Activated CD4-positive, alpha-beta T cell treated with anti-CD3 and anti-CD28 coated beads, Interleukin-2, amount 10 ng/mL, durations not matched to agents 7 days and 5 days (primary cell): Measurements from ENCODE around the gene MAPKAPK3. TPM values are rescaled to one million over a fixed set of nuclear protein-coding genes. Genes with fewer than 3 reads are reported as not detected.

Experiments used
- CTCF ChIA-PET: fragments of 350-600 bp; sonication (Branson Sonifier 250); formaldehyde crosslinking; loops from one replicate; lab custom pipeline; 2021; ENCODE audit warnings: antibody characterized with exemption; lab: Charles Lee
- POLR2A ChIA-PET: fragments of 350-600 bp; sonication (Branson Sonifier 250); formaldehyde crosslinking; loops from one replicate; lab custom pipeline; 2021; ENCODE audit warnings: antibody characterized with exemption; lab: Charles Lee
- DNase-seq: peaks from one replicate; pipeline ENCODE4 v3.0.0-alpha.2; 2020
- H3K27ac Mint-ChIP-seq: one replicate; pipeline ENCODE4 v1.8.0; 2021; ENCODE audit warnings: mild to moderate bottlenecking, moderate library complexity, mixed read lengths
- H3K27me3 Mint-ChIP-seq: one replicate; pipeline ENCODE4 v1.8.0; 2021; ENCODE audit warnings: mixed read lengths
- H3K36me3 Mint-ChIP-seq: one replicate; pipeline ENCODE4 v1.8.0; 2021; ENCODE audit warnings: low read depth, mixed read lengths
- H3K4me1 Mint-ChIP-seq: one replicate; pipeline ENCODE4 v1.8.0; 2021; ENCODE audit warnings: mixed read lengths
- H3K4me3 Mint-ChIP-seq: one replicate; pipeline ENCODE4 v1.8.0; 2021; ENCODE audit warnings: mild to moderate bottlenecking, moderate library complexity, mixed read lengths
- H3K9me3 Mint-ChIP-seq: one replicate; pipeline ENCODE4 v1.8.0; 2021; ENCODE audit warnings: mixed read lengths
- total RNA-seq, 2 experiments: library from RNA; stranded (reverse); gene quantifications; one replicate each; pipeline ENCODE4 v1.2.3, GENCODE V29; 2021

Gene MAPKAPK3
- total RNA-seq, 2 experiments from 2014 or later = 135 to 140 TPM

DNA sequence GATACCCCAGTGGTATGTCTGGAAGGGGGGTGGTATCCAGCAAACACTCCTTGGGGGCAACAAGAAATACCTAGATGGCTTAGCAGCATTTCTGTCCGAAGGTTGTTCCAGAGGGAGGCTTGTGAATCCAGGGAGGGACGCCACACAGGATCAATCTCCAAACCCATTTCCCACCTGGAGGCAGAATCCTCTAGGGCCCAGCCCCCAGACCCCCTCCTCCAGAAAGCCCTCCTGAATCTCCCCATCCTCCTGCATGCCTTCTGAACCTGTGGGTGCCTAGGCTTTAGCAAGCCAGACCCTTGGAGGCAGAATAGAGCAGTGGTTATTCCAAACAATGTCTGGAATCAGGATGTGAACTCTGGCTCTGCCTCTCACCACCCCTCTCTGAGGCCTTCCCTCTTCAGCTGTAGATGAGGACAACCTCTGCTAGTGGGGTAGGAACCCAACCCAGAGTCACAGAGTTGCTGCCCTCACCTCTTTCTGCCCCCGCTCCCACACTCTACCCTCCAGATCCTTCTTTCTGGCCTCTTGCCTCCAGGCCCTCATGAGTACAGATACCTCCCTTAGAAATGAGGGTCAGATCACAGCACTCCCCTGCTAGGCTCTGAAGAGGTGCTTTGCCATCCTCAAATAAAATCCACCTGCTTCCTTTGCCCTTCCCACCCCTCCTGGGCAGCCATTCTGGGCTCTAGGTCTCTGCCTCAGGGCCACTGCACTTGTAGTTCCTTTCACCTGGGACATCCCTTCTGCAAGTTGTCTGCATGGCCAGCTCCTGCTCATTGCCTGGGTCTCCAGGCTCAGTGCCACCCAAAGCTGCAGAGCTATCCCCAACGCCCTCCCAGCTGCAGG lies 13.5 kb upstream of the MAPKAPK3 start:
- H3K27ac Mint-ChIP-seq = peak overlapping the region; percentile 98
- H3K27me3 Mint-ChIP-seq = no peaks in the 10 kb centered on the region
- H3K4me3 Mint-ChIP-seq = peak overlapping the region; percentile 99
- ChIA-PET POLR2A (interaction anchor here (0.8 to 7.0 kb wide), 4 partner anchors 9 to 32 kb away, joined by 3 to 85 read pairs (median 66); partner anchors contain the start of genes CISH and HEMK1), CTCF (interaction anchor here (3.4 to 13.4 kb wide), 5 partner anchors 7 to 30 kb away, joined by 12 to 211 read pairs (median 59); partner anchors contain the start of genes CISH, HEMK1 and MAPKAPK3)
- H3K36me3 Mint-ChIP-seq = peaks cover 86% of the 10 kb centered on the region
- H3K9me3 Mint-ChIP-seq = no peaks in the 10 kb centered on the region
- DNase-seq = no peak
- H3K4me1 Mint-ChIP-seq = peaks cover 78% of the 10 kb centered on the region

DNA sequence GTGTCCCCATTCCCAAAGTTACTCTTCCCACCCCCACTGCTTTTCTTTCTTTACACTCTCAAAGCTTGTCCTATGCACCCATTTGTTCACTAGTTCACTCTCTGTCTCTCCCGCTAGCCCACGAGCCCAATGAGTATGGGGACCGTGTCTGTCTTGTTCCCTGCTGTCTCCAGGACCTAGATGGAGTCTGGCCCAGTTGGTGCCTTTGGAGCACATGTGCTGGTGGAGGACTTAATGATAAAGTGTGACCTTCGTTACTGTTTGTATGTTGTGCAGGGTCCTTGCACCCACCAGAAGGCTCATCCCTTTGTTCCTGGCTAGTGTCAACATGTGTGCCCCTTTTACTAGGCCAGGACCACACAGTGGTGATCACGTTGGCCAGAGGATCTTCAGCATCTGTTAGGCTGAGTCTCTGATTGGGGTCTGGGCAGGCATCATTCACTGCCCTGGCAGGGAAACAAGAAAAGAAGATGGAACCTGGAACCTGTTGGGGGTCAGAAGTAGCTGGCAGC lies 12.8 kb upstream of the MAPKAPK3 start:
- Mint-ChIP-seq H3K9me3 (no peaks in the 10 kb centered on the region), H3K4me3 (peak overlapping the region; percentile 99), H3K27me3 (no peaks in the 10 kb centered on the region), H3K4me1 (peaks cover 71% of the 10 kb centered on the region), H3K36me3 (peaks cover 87% of the 10 kb centered on the region), H3K27ac (peak overlapping the region; percentile 98)
- ChIA-PET POLR2A (interaction anchor here (6.4 to 7.0 kb wide), 2 partner anchors 14 to 33 kb away, joined by 76 to 85 read pairs; partner anchors contain the start of gene HEMK1), CTCF (interaction anchor here (3.4 to 13.4 kb wide), 4 partner anchors 11 to 30 kb away, joined by 12 to 211 read pairs (median 134); partner anchors contain the start of genes HEMK1 and MAPKAPK3)
- DNase-seq = no peak

DNA sequence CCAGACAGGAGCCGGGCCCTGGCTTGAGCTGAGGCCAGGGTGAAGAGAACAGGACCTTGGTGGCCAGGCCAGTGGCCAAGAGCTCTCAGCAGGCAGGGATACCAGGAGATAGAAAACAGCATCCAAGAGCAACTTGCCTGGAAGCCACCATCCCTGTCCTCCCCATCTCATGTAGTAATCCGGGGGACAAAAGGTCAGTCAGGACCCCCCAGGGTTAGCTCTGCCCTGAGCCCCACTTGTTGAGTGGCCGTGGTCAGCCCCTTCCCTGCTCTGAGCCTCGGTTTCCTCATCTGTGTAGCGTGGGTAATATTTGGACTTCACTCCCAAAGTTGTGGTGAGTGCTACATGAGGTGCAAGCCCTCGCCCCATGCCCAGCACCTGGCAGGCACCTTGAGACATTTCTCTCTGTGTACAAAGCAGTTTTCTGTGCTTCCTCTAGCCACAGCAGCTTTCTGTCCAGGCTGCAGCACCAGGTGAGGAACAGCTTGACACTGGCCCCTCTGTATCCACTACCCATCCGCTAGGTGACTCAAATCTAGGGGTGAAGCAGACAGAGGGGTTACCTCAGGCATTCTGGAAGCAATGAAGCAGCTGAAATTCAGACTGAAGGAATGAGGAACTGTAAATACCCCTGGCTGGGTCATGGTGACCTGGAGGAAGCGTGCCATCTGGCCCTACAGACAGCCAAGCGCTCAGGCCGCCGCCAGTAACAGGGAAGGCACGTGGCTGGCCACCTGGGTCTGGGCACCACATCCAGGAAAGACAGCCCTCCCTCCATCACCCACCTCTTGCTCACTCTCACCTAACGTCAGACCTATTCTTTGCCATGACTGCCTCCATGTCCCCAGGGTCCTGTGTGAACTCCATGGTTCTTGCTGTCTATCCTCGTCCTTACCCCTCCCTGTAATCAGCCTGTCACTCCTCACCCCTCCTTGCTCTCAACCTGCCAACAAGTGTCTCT lies 12.0 kb upstream of the MAPKAPK3 start:
- H3K36me3 Mint-ChIP-seq = peaks cover 87% of the 10 kb centered on the region
- POLR2A ChIA-PET = interaction anchor here (0.5 to 7.0 kb wide), 4 partner anchors 11 to 332 kb away, joined by 4 to 85 read pairs (median 40); partner anchors contain the start of gene HEMK1
- peak overlapping the region; percentile 98 for H3K27ac Mint-ChIP-seq
- H3K4me3 Mint-ChIP-seq = peak overlapping the region; percentile 99
- CTCF ChIA-PET = interaction anchor here (1.0 to 13.4 kb wide), 5 partner anchors 10 to 31 kb away, joined by 3 to 211 read pairs (median 59); partner anchors contain the start of genes HEMK1 and MAPKAPK3
- no peaks in the 10 kb centered on the region for H3K27me3 Mint-ChIP-seq
- H3K4me1 Mint-ChIP-seq = peaks cover 63% of the 10 kb centered on the region
- no peak for DNase-seq
- no peaks in the 10 kb centered on the region for H3K9me3 Mint-ChIP-seq

DNA sequence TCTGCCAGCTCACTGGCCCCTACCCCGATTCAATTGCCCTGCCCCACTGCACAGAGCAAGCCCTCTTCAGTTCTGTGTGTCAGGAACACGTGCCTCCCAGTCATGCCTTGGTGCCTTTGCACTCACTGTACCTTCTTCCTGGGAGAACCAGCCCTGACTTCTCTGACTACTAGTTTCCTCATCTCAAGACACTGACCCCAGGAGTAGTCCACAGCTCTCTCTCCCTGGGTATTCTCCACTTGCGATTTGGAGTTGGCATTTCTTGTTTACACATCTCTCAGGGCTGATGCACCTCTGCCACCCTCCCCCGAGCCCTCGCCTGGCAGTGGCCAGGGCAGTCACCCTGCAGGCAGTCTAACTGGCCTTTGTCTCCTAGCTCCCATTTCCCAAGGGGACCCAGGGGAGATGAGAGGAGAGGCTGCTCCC lies 11.0 kb upstream of the MAPKAPK3 start:
- H3K27me3 Mint-ChIP-seq = no peaks in the 10 kb centered on the region
- ChIA-PET CTCF (interaction anchor here (3.4 to 13.4 kb wide), 4 partner anchors 9 to 32 kb away, joined by 12 to 211 read pairs (median 134); partner anchors contain the start of genes HEMK1 and MAPKAPK3), POLR2A (interaction anchor here (0.7 to 8.2 kb wide), 5 partner anchors 10 to 256 kb away, joined by 3 to 168 read pairs (median 76); partner anchors contain the start of gene HEMK1)
- H3K4me3 Mint-ChIP-seq = peak overlapping the region; percentile 99
- peaks cover 53% of the 10 kb centered on the region for H3K4me1 Mint-ChIP-seq
- peaks cover 91% of the 10 kb centered on the region for H3K36me3 Mint-ChIP-seq
- DNase-seq = no peak
- H3K9me3 Mint-ChIP-seq = no peaks in the 10 kb centered on the region
- peak overlapping the region; percentile 98 for H3K27ac Mint-ChIP-seq

DNA sequence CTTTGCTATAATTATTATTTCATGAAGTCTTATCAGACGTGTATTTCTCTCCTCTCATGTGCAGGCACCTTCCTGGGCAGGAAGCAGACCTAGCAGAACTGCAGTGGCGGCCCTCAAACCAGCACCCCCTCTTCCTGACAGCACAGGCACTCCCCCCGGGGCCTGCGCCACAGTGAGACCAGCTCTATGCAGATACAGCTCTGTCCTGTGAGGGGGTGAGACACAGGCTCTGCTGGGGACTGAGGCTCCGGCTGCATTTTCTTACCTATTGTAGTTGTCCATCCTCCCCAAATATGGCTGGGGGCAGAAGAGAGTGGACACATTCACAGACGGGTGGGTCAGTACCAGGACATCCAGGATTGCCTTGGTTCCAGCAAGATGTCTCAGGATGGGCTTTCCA lies 10.4 kb upstream of the MAPKAPK3 start:
- H3K27ac Mint-ChIP-seq = peak overlapping the region; percentile 98
- POLR2A ChIA-PET = interaction anchor here (0.7 to 8.2 kb wide), 4 partner anchors 10 to 257 kb away, joined by 3 to 168 read pairs (median 40); partner anchors contain the start of gene HEMK1
- no peaks in the 10 kb centered on the region for H3K27me3 Mint-ChIP-seq
- no peaks in the 10 kb centered on the region for H3K9me3 Mint-ChIP-seq
- peaks cover 96% of the 10 kb centered on the region for H3K36me3 Mint-ChIP-seq
- peaks cover 46% of the 10 kb centered on the region for H3K4me1 Mint-ChIP-seq
- H3K4me3 Mint-ChIP-seq = peak overlapping the region; percentile 99
- peak; percentile 50 for DNase-seq
- CTCF ChIA-PET = interaction anchor here (3.4 to 13.4 kb wide), 4 partner anchors 8 to 33 kb away, joined by 12 to 211 read pairs (median 134); partner anchors contain the start of genes HEMK1 and MAPKAPK3

DNA sequence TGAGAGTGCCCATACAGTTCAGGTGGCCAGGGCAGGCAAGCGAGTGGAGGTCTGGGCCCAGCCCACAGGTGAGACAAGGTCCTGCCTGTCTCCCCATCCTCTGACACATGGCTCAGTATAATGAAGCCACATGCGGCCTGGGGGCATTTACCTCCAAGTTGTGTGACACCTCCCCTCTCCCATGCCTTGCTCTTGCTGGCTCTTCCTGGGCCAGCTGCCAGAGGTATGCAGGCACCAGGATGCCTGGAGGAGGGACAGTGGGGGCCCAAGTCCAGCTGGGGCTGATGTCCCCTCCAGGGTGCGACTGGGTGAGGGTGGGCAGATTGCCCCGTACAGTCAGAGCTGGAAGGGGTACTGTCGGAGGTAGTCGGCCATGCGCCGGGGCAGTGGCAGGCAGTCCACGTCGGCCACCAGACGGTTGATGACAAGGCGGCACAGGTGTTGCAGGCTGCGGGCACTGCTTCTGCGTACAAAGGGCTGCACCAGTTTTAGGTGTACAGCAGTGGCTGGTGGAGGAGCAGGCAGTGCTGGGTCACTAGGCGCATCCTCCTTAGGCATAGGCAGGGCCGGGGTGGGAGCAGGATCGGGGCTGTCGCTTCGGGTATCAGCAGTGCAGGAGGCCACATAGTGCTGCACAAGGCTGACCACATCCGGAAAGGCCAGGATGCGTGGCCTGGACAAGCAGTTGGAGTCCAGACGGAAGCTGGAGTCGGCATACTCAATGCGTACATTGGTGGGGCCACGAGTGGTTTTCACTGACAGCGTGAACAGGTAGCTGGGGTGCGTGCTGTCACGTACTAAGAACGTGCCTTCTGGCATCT lies 9.5 kb upstream of the MAPKAPK3 start:
- Mint-ChIP-seq H3K27me3 (no peaks in the 10 kb centered on the region), H3K4me3 (peak overlapping the region; percentile 99), H3K36me3 (peaks cover 98% of the 10 kb centered on the region), H3K4me1 (peaks cover 38% of the 10 kb centered on the region), H3K9me3 (no peaks in the 10 kb centered on the region), H3K27ac (peak overlapping the region; percentile 98)
- peak; percentile 34 for DNase-seq
- POLR2A ChIA-PET = interaction anchor here (0.6 to 8.2 kb wide), 3 partner anchors 9 to 36 kb away, joined by 3 to 168 read pairs (median 6); partner anchors contain the start of genes HEMK1 and MAPKAPK3
- CTCF ChIA-PET = interaction anchor here (1.1 to 13.4 kb wide), 7 partner anchors 8 to 782 kb away, joined by 3 to 211 read pairs (median 4); partner anchors contain the start of gene HEMK1

DNA sequence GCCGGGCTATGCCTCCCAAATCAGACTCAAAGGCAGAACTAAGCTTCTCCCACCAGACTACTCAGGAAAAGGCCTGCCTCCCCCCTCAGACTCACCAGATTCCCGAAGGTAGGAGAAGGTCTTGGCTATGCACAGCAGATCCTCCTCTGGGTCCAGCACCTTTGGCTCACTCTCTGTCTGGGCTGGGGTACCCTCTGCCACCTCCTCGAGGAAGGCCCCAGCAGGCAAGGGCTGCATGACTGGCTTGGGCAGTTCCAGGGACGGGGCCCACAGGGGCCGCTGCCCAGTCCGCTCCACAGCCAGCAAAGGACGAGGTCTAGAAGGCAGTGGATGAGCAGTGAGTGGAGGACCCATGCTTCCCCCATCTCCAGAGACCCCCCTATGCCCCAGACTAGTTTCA lies 8.7 kb upstream of the MAPKAPK3 start:
- peaks cover 94% of the 10 kb centered on the region for H3K36me3 Mint-ChIP-seq
- no peak for DNase-seq
- peak overlapping the region; percentile 99 for H3K4me3 Mint-ChIP-seq
- ChIA-PET CTCF (interaction anchor here (1.0 to 13.4 kb wide), 9 partner anchors 8 to 781 kb away, joined by 3 to 211 read pairs (median 4); partner anchors contain the start of genes C3orf18 and HEMK1), POLR2A (interaction anchor here (0.6 to 8.2 kb wide), 3 partner anchors 8 to 36 kb away, joined by 3 to 168 read pairs (median 6); partner anchors contain the start of genes HEMK1 and MAPKAPK3)
- H3K9me3 Mint-ChIP-seq = no peaks in the 10 kb centered on the region
- H3K27ac Mint-ChIP-seq = peak overlapping the region; percentile 98
- peaks cover 30% of the 10 kb centered on the region for H3K4me1 Mint-ChIP-seq
- H3K27me3 Mint-ChIP-seq = no peaks in the 10 kb centered on the region

DNA sequence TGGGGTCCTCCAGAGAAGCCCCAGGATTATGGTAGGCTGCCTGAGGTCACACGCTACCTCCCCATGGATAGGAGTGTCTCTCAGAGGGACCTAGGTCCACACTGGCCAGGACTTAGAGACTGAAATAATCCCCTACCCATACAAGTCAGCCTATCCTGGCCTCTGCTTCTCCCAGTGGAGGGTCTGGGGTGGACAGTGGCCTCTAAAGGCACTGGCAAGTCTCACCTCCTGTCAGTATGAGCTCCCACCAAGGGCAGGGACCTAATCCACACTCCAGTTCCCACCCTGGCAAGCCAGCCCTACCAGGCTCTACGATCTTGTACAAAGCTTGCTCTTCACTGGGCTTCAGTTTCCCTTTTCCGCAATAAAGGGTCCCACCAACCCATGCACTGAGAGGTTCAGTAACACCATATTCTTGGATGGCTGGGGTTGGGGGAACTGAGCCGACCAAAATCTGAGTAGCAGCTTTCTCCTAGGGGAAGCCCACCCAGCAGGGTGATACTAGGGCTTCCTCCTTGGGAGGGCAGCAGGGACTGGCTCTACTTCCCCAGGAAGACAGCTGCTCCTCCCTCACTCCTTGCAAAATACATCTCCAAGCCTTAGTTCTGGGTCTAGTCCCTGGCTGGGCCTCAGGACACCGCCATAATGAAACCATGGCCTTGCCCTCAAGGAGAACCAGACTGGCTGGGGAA lies 7.7 kb upstream of the MAPKAPK3 start:
- ChIA-PET POLR2A (interaction anchor here (0.9 to 8.2 kb wide), 5 partner anchors 8 to 42 kb away, joined by 3 to 168 read pairs (median 6); partner anchors contain the start of genes C3orf18 and HEMK1), CTCF (interaction anchor here (0.5 to 13.4 kb wide), 9 partner anchors 8 to 262 kb away, joined by 3 to 211 read pairs (median 4); partner anchors contain the start of genes C3orf18 and HEMK1)
- no peak for DNase-seq
- peaks cover 29% of the 10 kb centered on the region for H3K4me1 Mint-ChIP-seq
- H3K27me3 Mint-ChIP-seq = no peaks in the 10 kb centered on the region
- no peaks in the 10 kb centered on the region for H3K9me3 Mint-ChIP-seq
- peak overlapping the region; percentile 99 for H3K4me3 Mint-ChIP-seq
- peak overlapping the region; percentile 98 for H3K27ac Mint-ChIP-seq
- peaks cover 90% of the 10 kb centered on the region for H3K36me3 Mint-ChIP-seq

DNA sequence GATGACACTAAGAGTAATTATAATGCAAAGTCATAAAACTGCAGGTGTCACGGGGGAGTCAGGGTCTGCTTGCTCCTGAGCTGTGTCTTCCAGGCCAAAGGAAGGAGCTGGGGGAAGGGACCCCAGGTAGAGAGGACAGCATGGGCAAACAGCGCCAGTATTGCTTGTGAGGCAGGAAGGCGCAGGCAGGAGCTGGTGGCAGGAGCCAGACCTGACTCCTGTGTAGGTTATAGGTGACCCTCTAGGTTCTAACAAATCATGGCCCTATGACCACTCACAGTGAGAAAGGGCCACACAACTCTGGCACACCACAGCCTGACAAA lies 7.2 kb upstream of the MAPKAPK3 start:
- Mint-ChIP-seq H3K27me3 (no peaks in the 10 kb centered on the region), H3K4me3 (peak overlapping the region; percentile 99)

More for the DNA sequence above, 7.2 kb upstream of the MAPKAPK3 start:
- Mint-ChIP-seq H3K4me1 (peaks cover 30% of the 10 kb centered on the region), H3K9me3 (no peaks in the 10 kb centered on the region), H3K36me3 (peaks cover 88% of the 10 kb centered on the region), H3K27ac (peak overlapping the region; percentile 98)
- ChIA-PET CTCF (interaction anchor here (0.5 to 13.4 kb wide), 8 partner anchors 9 to 762 kb away, joined by 3 to 211 read pairs (median 4); partner anchors contain the start of genes C3orf18 and HEMK1), POLR2A (interaction anchor here (0.7 to 8.2 kb wide), 7 partner anchors 8 to 43 kb away, joined by 3 to 168 read pairs (median 5); partner anchors contain the start of genes C3orf18 and HEMK1)
- DNase-seq = peak; percentile 32
